Activated CD8-positive, alpha-beta memory T cell treated with anti-CD3 and anti-CD28 coated beads, Interleukin-2, amount 50 U/mL, for 4 hours (primary cell): ENCODE measurements around the gene GCKR.

Experiments used
- DNase-seq: peaks from one replicate; pipeline ENCODE4 v3.0.0-alpha.2; 2020

Gene GCKR

GRCh38 chr2:27572998-27573429 is 76.4 kb downstream of the GCKR start:
- DNase-seq: no peak
